ENCODE results near the gene ARRDC5.
"Not testable (repeated sequence)": the region's sequence is repeated elsewhere in the genome, so short reads cannot be mapped to it uniquely, and the experiment has no call there.

Gene ARRDC5

GRCh38 chr19:4909156-4909896, 6.6 kb upstream of the ARRDC5 start, which contains the start of gene UHRF1:
UHRF1 (plus strand) TSS chr19:4909501; CDS start chr19:4910886, 1,385 bp downstream.
- no peak for DNase-seq (ENCODE audit: low spot score)
- no peak within 1 kb of the TSS for H3K27ac ChIP-seq

GRCh38 chr19:4908781-4909155, 6.1 kb upstream of the ARRDC5 start:
- H3K27ac ChIP-seq, result no peak overlapping the region
- no peak overlapping the region for H3K4me3 ChIP-seq
- no peak for TF ChIP-seq CTCF (IDR thresholded peaks at IDR 0.05)
- DNase-seq (ENCODE audit: low spot score), result no peak

More at GRCh38 chr19:4909156-4909896, 6.6 kb upstream of the ARRDC5 start, which contains the start of gene UHRF1:
- TF ChIP-seq CTCF (IDR thresholded peaks at IDR 0.05), result no peak
- H3K4me3 ChIP-seq, result peak within 1 kb of the TSS; percentile 97

- no peak overlapping the region for H3K27ac ChIP-seq
- no peak for DNase-seq (ENCODE audit: low spot score)
- no peak for TF ChIP-seq CTCF (IDR thresholded peaks at IDR 0.05)
- H3K4me3 ChIP-seq, result no peak overlapping the region
These were observed 5.7 kb upstream of the ARRDC5 start for GRCh38 chr19:4908360-4908759.

- TF ChIP-seq CTCF (IDR thresholded peaks at IDR 0.05), result no peak
- Histone ChIP-seq H3K4me3 (no peak overlapping the region), H3K27ac (no peak overlapping the region)
- DNase-seq (ENCODE audit: low spot score), result no peak
These were observed 4.3 kb upstream of the ARRDC5 start for GRCh38 chr19:4906963-4907362.

GRCh38 chr19:4904481-4904880, 1.8 kb upstream of the ARRDC5 start:
- TF ChIP-seq CTCF (IDR thresholded peaks at IDR 0.05), result no peak
- DNase-seq (ENCODE audit: low spot score), result no peak
- Histone ChIP-seq H3K4me3 (no peak overlapping the region), H3K27ac (no peak overlapping the region)

GRCh38 chr19:4900879-4901278, 1.8 kb downstream of the ARRDC5 start:
- H3K27ac ChIP-seq; H3K4me3 ChIP-seq; DNase-seq (ENCODE audit: low spot score): not testable (repeated sequence)

GRCh38 chr19:4897146-4897545, 5.5 kb downstream of the ARRDC5 start:
- Histone ChIP-seq H3K4me3 (no peak overlapping the region), H3K27ac (no peak overlapping the region)
- DNase-seq (ENCODE audit: low spot score), result no peak
- TF ChIP-seq CTCF (IDR thresholded peaks at IDR 0.05), result no peak
